PC-3 (cell line): ENCODE results near the gene CCDC179.

Source experiments
- CTCF ChIP-seq: fragments of 300-600 bp; sonication (generic); conservative IDR thresholded peaks from 2 replicates; pipeline ENCODE4 v1.5.1; 2017; ENCODE audit warnings: antibody characterized with exemption, low read depth, mild to moderate bottlenecking, low read length
- EZH2phosphoT487 ChIP-seq: fragments of 300-600 bp; sonication (generic); IDR thresholded peaks from 2 replicates; pipeline ENCODE4 v1.6.1; 2018; ENCODE audit warnings: mild to moderate bottlenecking, antibody characterized with exemption, low read length, borderline replicate concordance

- TF ChIP-seq CTCF (no peak), EZH2phosphoT487 (no peak)
These were observed 61.4 kb downstream of the CCDC179 start for GRCh38 chr11:22798901-22799300.
